Measurements from ENCODE around the gene TLCD1. TPM values are rescaled to one million over a fixed set of nuclear protein-coding genes. Genes with fewer than 3 reads are reported as not detected.

Gene TLCD1
- total and polyA plus RNA-seq, 10 of the 15 experiments (the other 5 are each of a cell fraction or from before 2014, with no cell fraction given): 2.9 to 19.8 (median 7.7) TPM

- H3K27ac ChIP-seq (ENCODE audit: control insufficient read depth, insufficient read depth): peak overlapping the region; percentile 96
- peaks cover 74% of the 10 kb centered on the region for H3K4me1 ChIP-seq (ENCODE audit: control insufficient read depth, insufficient read depth, low read length)
- H4K20me1 ChIP-seq (ENCODE audit: control insufficient read depth, insufficient read depth): no peaks in the 10 kb centered on the region
- H3K36me3 ChIP-seq (ENCODE audit: control insufficient read depth in 2 of 2, insufficient read depth in 2 of 2, low read length in 1 of 2): peaks cover 0 to 7% of the 10 kb centered on the region in 2 experiments; a peak in 2 of 4 replicates
- BruUV-seq (replicated peaks): no TSS peak
- in situ Hi-C loops (cut with MboI): loop anchor here (25.0 kb wide), 1 partner anchor 1277 kb away; the partner anchor contains the start of gene KSR1
- FAIRE-seq (no peak), DNase-seq (ENCODE audit: low read depth, low spot score) (peak; percentile 72), ATAC-seq (peak; percentile 51)
- H2AFZ ChIP-seq (ENCODE audit: control insufficient read depth, low read depth, low read length): no peak overlapping the region; the same call in 1 of the 2 replicates
- H3K79me2 ChIP-seq (ENCODE audit: control insufficient read depth, insufficient read depth, low read length): peaks cover 32% of the 10 kb centered on the region
- ChIA-PET RAD21 (ENCODE audit: unreplicated experiment) (interaction anchor here (0.9 to 17.4 kb wide), 3 partner anchors 10 to 19 kb away, joined by 6 to 375 read pairs (median 7); partner anchors contain the start of genes NEK8, RPL23A and TLCD1), POLR2A (interaction anchor here (0.6 to 15.2 kb wide), 2 partner anchors 11 to 22 kb away, joined by 4 to 485 read pairs; partner anchors contain the start of genes NEK8, RPL23A and TLCD1), SMC1A (ENCODE audit: uncharacterized antibody, unreplicated experiment) (interaction anchor here (0.9 to 17.8 kb wide), 4 partner anchors 10 to 210 kb away, joined by 3 to 326 read pairs (median 5); partner anchors contain the start of genes NEK8, RPL23A and TLCD1), CTCF (interaction anchor here (1.1 to 7.4 kb wide), 4 partner anchors 11 to 25 kb away, joined by 3 to 95 read pairs (median 5); partner anchors contain the start of genes NEK8 and TLCD1)
- WGBS (ENCODE audit: insufficient coverage, insufficient replicate concordance, low lambda C conversion rate, missing lambda C conversion rate): 15% methylated on average over 10 of the region's 10 CpGs
- no peaks in the 10 kb centered on the region for H3K27me3 ChIP-seq (replicated peaks in 1 of 2; ENCODE audit: control insufficient read depth in 2 of 2, insufficient read depth in 2 of 2, low read length in 1 of 2)
- intact Hi-C loops (cut with micrococcal nuclease; ENCODE audit: unreplicated experiment): loop anchor here (1.0 kb wide), 1 partner anchor 11 kb away; the partner anchor contains the start of gene NEK8
- peak overlapping the region; percentile 76 for H3K4me2 ChIP-seq (ENCODE audit: control insufficient read depth, insufficient read depth)
- peak overlapping the region; percentile 73 for H3K9ac ChIP-seq (ENCODE audit: control insufficient read depth, insufficient read depth, low read length)
- peaks cover 8% of the 10 kb centered on the region; the same call in 2 of the 3 replicates for H3K9me3 ChIP-seq (replicated peaks; ENCODE audit: control insufficient read depth, insufficient read depth, low read length)
- peak overlapping the region; percentile 60 for H3K4me3 ChIP-seq
- TF ChIP-seq SIN3A (IDR thresholded peaks at IDR 0.05; ENCODE audit: low read depth, low read length) (no peak), NR2C2 (IDR thresholded peaks at IDR 0.05; ENCODE audit: borderline replicate concordance, control insufficient read depth, insufficient read length, low read depth) (no peak), CUX1 (IDR thresholded peaks at IDR 0.05; ENCODE audit: insufficient replicate concordance, low read depth, low read length) (no peak), SP1 (IDR thresholded peaks at IDR 0.05; ENCODE audit: low read depth, low read length) (no peak), E4F1 (IDR thresholded peaks at IDR 0.05; ENCODE audit: borderline replicate concordance, partially characterized antibody) (no peak), CEBPB (IDR thresholded peaks at IDR 0.05; ENCODE audit: borderline replicate concordance in 1 of 2, low read depth in 2 of 2, low read length in 2 of 2) (no peak), BMI1 (IDR thresholded peaks at IDR 0.05; ENCODE audit: borderline replicate concordance) (peak; percentile 23; the same call in 1 of the 2 replicates), FOXM1 (IDR thresholded peaks at IDR 0.05; ENCODE audit: low read depth, low read length) (no peak), TCF7 (IDR thresholded peaks at IDR 0.05; ENCODE audit: borderline replicate concordance) (no peak), ZNF24 (IDR thresholded peaks at IDR 0.05) (no peak), GATAD2B (conservative IDR thresholded peaks at IDR 0.05; ENCODE audit: low read depth) (no peak), RELB (IDR thresholded peaks at IDR 0.05; ENCODE audit: low read depth) (peak; percentile 84), IRF4 (IDR thresholded peaks at IDR 0.05; ENCODE audit: low read depth, low read length) (0 out of 2 replicates have a peak, but pooled peaks have one; percentile 13)
Observed at GRCh38 chr17:28738680-28739384, 12.8 kb upstream of the TLCD1 start.

Measured in GM12878 (cell line).